ENCODE results near the gene RGS7BP. TPM values are rescaled to one million over a fixed set of nuclear protein-coding genes. Genes with fewer than 3 reads are reported as not detected.

The RGS7BP gene
- total and polyA plus RNA-seq, 4 donors: 0.04 to 3.3 (median 1.4) TPM

DNA sequence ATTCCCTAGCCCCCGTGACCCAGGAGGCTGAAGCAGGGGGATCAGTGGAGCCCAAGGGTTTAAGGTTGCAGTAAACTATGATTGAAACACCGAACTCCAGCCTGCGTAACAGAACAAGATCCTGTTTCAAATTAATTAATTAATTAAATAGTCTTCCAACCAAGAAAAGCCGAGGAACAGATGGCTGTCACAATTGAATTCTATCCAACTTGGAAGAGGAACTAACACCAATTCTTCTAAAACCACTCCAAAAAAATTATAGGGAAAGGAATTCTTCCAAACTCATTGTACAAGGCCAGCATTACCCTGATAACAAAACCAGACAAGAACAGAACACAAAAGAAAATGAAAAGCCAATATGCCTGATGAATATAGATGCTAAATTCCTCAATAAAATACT is 43.4 kb upstream of the RGS7BP start:
- ATAC-seq (ENCODE audit: insufficient read depth, low FRiP score) (no peak), DNase-seq (no peak)
- no peaks in the 10 kb centered on the region for H3K36me3 ChIP-seq (ENCODE audit: control insufficient read depth in 4 of 4, insufficient read depth in 4 of 4, low read length in 4 of 4)
- WGBS, 2 donors: 65% methylated on average over 4 of the region's 4 CpGs
- no peak overlapping the region for H3K9ac ChIP-seq (ENCODE audit: insufficient read depth in 1 of 2, low read length in 2 of 2)
- no peak overlapping the region for H3K27ac ChIP-seq (ENCODE audit: low read depth in 1 of 2, low read length in 1 of 2)
- TF ChIP-seq CTCF (IDR thresholded peaks at IDR 0.05; ENCODE audit: control extremely low read depth, extremely low read depth): no peak
- peaks cover 0 to 4% (median 0%) of the 10 kb centered on the region in 4 donors for H3K9me3 ChIP-seq (ENCODE audit: control insufficient read depth in 4 of 4, insufficient read depth in 3 of 4, low read length in 3 of 4)
- no peaks in the 10 kb centered on the region for H3K4me1 ChIP-seq (ENCODE audit: control insufficient read depth in 5 of 5, insufficient read depth in 5 of 5, low read length in 5 of 5)
- no peak overlapping the region for H3K4me3 ChIP-seq
- H3K27me3 ChIP-seq (ENCODE audit: control insufficient read depth in 3 of 3, insufficient read depth in 3 of 3, low read length in 2 of 3): no peaks in the 10 kb centered on the region

GRCh38 chr5:64486163-64486562 is 19.7 kb upstream of the RGS7BP start:
- 64 to 76% methylated on average over 2 of the region's 2 CpGs for WGBS, 2 donors
- Histone ChIP-seq H3K9me3 (ENCODE audit: control insufficient read depth in 4 of 4, insufficient read depth in 3 of 4, low read length in 3 of 4) (peaks cover 0 to 16% (median 0%) of the 10 kb centered on the region in 4 donors), H3K36me3 (ENCODE audit: control insufficient read depth in 4 of 4, insufficient read depth in 4 of 4, low read length in 4 of 4) (no peaks in the 10 kb centered on the region), H3K4me1 (ENCODE audit: control insufficient read depth in 5 of 5, insufficient read depth in 5 of 5, low read length in 5 of 5) (peaks cover 0 to 5% (median 0%) of the 10 kb centered on the region in 5 donors), H3K4me3 (no peak overlapping the region), H3K27me3 (ENCODE audit: control insufficient read depth in 3 of 3, insufficient read depth in 3 of 3, low read length in 2 of 3) (no peaks in the 10 kb centered on the region), H3K9ac (ENCODE audit: insufficient read depth in 1 of 2, low read length in 2 of 2) (no peak overlapping the region), H3K27ac (ENCODE audit: low read depth in 1 of 2, low read length in 1 of 2) (no peak overlapping the region)
- DNase-seq (no peak), ATAC-seq (ENCODE audit: insufficient read depth, low FRiP score) (no peak)
- no peak for TF ChIP-seq CTCF (IDR thresholded peaks at IDR 0.05; ENCODE audit: control extremely low read depth, extremely low read depth)

- no peak overlapping the region for H3K9ac ChIP-seq (ENCODE audit: insufficient read depth in 1 of 2, low read length in 2 of 2)
- no peaks in the 10 kb centered on the region for H3K27me3 ChIP-seq (ENCODE audit: control insufficient read depth in 3 of 3, insufficient read depth in 3 of 3, low read length in 2 of 3)
- H3K27ac ChIP-seq (ENCODE audit: low read depth in 1 of 2, low read length in 1 of 2): no peak overlapping the region
- DNase-seq (no peak), ATAC-seq (ENCODE audit: insufficient read depth, low FRiP score) (no peak)
- peaks cover 0 to 16% (median 0%) of the 10 kb centered on the region in 4 donors for H3K9me3 ChIP-seq (ENCODE audit: control insufficient read depth in 4 of 4, insufficient read depth in 3 of 4, low read length in 3 of 4)
- H3K4me1 ChIP-seq (ENCODE audit: control insufficient read depth in 5 of 5, insufficient read depth in 5 of 5, low read length in 5 of 5): peaks cover 0 to 5% (median 0%) of the 10 kb centered on the region in 5 donors
- TF ChIP-seq CTCF (IDR thresholded peaks at IDR 0.05; ENCODE audit: control extremely low read depth, extremely low read depth): no peak
- no peaks in the 10 kb centered on the region for H3K36me3 ChIP-seq (ENCODE audit: control insufficient read depth in 4 of 4, insufficient read depth in 4 of 4, low read length in 4 of 4)
- H3K4me3 ChIP-seq: no peak overlapping the region
These were observed 18.5 kb upstream of the RGS7BP start for GRCh38 chr5:64487283-64487682.

DNA sequence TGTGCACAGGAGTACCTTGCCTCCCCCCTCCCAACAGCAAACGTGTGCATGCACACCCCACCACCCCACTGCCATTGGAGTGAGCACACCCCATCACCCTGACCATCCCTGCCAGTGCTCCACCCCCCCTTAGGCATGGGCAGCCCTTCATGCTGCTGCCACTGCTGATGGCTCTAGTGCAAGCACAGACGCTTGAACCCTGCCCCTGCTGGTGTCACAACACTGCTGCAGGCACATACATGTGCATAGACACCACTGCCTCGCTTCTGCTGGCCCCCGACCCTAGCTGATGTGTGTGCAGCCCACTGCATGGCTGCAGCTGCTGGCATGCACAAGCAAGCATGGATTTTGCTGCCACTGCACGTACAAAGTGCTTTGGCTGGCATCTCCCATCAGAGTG is 16.0 kb upstream of the RGS7BP start:
- Histone ChIP-seq H3K9ac (ENCODE audit: insufficient read depth in 1 of 2, low read length in 2 of 2) (no peak overlapping the region), H3K4me3 (no peak overlapping the region), H3K27me3 (ENCODE audit: control insufficient read depth in 3 of 3, insufficient read depth in 3 of 3, low read length in 2 of 3) (no peaks in the 10 kb centered on the region), H3K4me1 (ENCODE audit: control insufficient read depth in 5 of 5, insufficient read depth in 5 of 5, low read length in 5 of 5) (peaks cover 0 to 5% (median 0%) of the 10 kb centered on the region in 5 donors), H3K27ac (ENCODE audit: low read depth in 1 of 2, low read length in 1 of 2) (no peak overlapping the region), H3K9me3 (ENCODE audit: control insufficient read depth in 4 of 4, insufficient read depth in 3 of 4, low read length in 3 of 4) (peaks cover 0 to 9% (median 0%) of the 10 kb centered on the region in 4 donors), H3K36me3 (ENCODE audit: control insufficient read depth in 4 of 4, insufficient read depth in 4 of 4, low read length in 4 of 4) (no peaks in the 10 kb centered on the region)
- no peak for DNase-seq
- no peak for TF ChIP-seq CTCF (IDR thresholded peaks at IDR 0.05; ENCODE audit: control extremely low read depth, extremely low read depth)
- ATAC-seq (ENCODE audit: insufficient read depth, low FRiP score): no peak
- 43 to 45% methylated on average over 5 of the region's 5 CpGs for WGBS, 2 donors
